ENCODE measurements around the gene DOK6. TPM values are rescaled to one million over a fixed set of nuclear protein-coding genes. Genes with fewer than 3 reads are reported as not detected.

Gene DOK6
- total and polyA plus RNA-seq, 2 of the 13 experiments (the other 11 are each of a cell fraction or from before 2014, with no cell fraction given): 17.0 to 17.2 TPM

GRCh38 chr18:69353023-69353422, 47.7 kb upstream of the DOK6 start (continued):
- TF ChIP-seq, protein P1, sequence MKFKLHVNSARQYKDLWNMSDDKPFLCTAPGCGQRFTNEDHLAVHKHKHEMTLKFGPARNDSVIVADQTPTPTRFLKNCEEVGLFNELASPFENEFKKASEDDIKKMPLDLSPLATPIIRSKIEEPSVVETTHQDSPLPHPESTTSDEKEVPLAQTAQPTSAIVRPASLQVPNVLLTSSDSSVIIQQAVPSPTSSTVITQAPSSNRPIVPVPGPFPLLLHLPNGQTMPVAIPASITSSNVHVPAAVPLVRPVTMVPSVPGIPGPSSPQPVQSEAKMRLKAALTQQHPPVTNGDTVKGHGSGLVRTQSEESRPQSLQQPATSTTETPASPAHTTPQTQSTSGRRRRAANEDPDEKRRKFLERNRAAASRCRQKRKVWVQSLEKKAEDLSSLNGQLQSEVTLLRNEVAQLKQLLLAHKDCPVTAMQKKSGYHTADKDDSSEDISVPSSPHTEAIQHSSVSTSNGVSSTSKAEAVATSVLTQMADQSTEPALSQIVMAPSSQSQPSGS (CRISPR knock-in tag; IDR thresholded peaks at IDR 0.05): peak; percentile 30; the same call in 1 of the 2 replicates
- TF ChIP-seq MAFF (IDR thresholded peaks at IDR 0.05; ENCODE audit: low read depth, low read length) (no peak), MAFG (CRISPR knock-in tag; IDR thresholded peaks at IDR 0.05) (no peak), ZNF761 (CRISPR knock-in tag; conservative IDR thresholded peaks at IDR 0.05) (no peak), TSC22D2 (CRISPR knock-in tag; IDR thresholded peaks at IDR 0.05; ENCODE audit: borderline replicate concordance) (no peak), SOX13 (IDR thresholded peaks at IDR 0.05) (no peak), SOX13 (CRISPR knock-in tag; conservative IDR thresholded peaks at IDR 0.05 in 1 of 2, IDR thresholded peaks at IDR 0.05 in 1 of 2) (peak in 1 of 2 experiments; percentile 89; a peak in 2 of 4 replicates), MIER2 (CRISPR knock-in tag; IDR thresholded peaks at IDR 0.05) (no peak), FOXO1 (CRISPR knock-in tag; IDR thresholded peaks at IDR 0.05) (0 out of 2 replicates have a peak, but pooled peaks have one; percentile 32), KAT7 (CRISPR knock-in tag; IDR thresholded peaks at IDR 0.05; ENCODE audit: borderline replicate concordance) (no peak), KAT8 (CRISPR knock-in tag; IDR thresholded peaks at IDR 0.05) (peak; percentile 38; the same call in 1 of the 2 replicates), KDM6A (CRISPR knock-in tag; IDR thresholded peaks at IDR 0.05; ENCODE audit: low read depth) (peak; percentile 44; the same call in 1 of the 2 replicates), NFRKB (IDR thresholded peaks at IDR 0.05) (no peak), HMG20B (CRISPR knock-in tag; conservative IDR thresholded peaks at IDR 0.05) (no peak), ZSCAN30 (CRISPR knock-in tag; IDR thresholded peaks at IDR 0.05) (no peak), ZFX (CRISPR knock-in tag; IDR thresholded peaks at IDR 0.05; ENCODE audit: low read depth) (peak; percentile 21; the same call in 1 of the 2 replicates), ZFP1 (CRISPR knock-in tag; IDR thresholded peaks at IDR 0.05) (peak; percentile 46; the same call in 1 of the 2 replicates), ARID5B (CRISPR knock-in tag; IDR thresholded peaks at IDR 0.05) (peak; percentile 82), CHD2 (IDR thresholded peaks at IDR 0.05; ENCODE audit: low read depth, low read length) (no peak), NR2F6 (IDR thresholded peaks at IDR 0.05) (no peak), NR2F6 (CRISPR knock-in tag; IDR thresholded peaks at IDR 0.05) (peak; percentile 29; the same call in 1 of the 2 replicates), FOXJ3 (CRISPR knock-in tag; IDR thresholded peaks at IDR 0.05; ENCODE audit: borderline replicate concordance) (no peak), ZNF276 (CRISPR knock-in tag; IDR thresholded peaks at IDR 0.05; ENCODE audit: low read depth) (no peak), ZNF724P (CRISPR knock-in tag; IDR thresholded peaks at IDR 0.05; ENCODE audit: borderline replicate concordance) (0 out of 2 replicates have a peak, but pooled peaks have one; percentile 54), CEBPG (CRISPR knock-in tag; IDR thresholded peaks at IDR 0.05) (peak; percentile 61; the same call in 1 of the 2 replicates)
- TF ChIP-seq, protein P2, sequence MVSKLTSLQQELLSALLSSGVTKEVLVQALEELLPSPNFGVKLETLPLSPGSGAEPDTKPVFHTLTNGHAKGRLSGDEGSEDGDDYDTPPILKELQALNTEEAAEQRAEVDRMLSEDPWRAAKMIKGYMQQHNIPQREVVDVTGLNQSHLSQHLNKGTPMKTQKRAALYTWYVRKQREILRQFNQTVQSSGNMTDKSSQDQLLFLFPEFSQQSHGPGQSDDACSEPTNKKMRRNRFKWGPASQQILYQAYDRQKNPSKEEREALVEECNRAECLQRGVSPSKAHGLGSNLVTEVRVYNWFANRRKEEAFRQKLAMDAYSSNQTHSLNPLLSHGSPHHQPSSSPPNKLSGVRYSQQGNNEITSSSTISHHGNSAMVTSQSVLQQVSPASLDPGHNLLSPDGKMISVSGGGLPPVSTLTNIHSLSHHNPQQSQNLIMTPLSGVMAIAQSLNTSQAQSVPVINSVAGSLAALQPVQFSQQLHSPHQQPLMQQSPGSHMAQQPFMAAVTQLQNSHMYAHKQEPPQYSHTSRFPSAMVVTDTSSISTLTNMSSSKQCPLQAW (CRISPR knock-in tag; IDR thresholded peaks at IDR 0.05): peak; percentile 87
